Fibroblast of skin of back (primary cell): ENCODE results near the gene SCLY.
"Not testable (repeated sequence)": the region's sequence is repeated elsewhere in the genome, so short reads cannot be mapped to it uniquely, and the experiment has no call there.

Experiments
- DNase-seq: peaks from one replicate; pipeline ENCODE4 v3.0.0-alpha.2; 2013

The SCLY gene

DNA sequence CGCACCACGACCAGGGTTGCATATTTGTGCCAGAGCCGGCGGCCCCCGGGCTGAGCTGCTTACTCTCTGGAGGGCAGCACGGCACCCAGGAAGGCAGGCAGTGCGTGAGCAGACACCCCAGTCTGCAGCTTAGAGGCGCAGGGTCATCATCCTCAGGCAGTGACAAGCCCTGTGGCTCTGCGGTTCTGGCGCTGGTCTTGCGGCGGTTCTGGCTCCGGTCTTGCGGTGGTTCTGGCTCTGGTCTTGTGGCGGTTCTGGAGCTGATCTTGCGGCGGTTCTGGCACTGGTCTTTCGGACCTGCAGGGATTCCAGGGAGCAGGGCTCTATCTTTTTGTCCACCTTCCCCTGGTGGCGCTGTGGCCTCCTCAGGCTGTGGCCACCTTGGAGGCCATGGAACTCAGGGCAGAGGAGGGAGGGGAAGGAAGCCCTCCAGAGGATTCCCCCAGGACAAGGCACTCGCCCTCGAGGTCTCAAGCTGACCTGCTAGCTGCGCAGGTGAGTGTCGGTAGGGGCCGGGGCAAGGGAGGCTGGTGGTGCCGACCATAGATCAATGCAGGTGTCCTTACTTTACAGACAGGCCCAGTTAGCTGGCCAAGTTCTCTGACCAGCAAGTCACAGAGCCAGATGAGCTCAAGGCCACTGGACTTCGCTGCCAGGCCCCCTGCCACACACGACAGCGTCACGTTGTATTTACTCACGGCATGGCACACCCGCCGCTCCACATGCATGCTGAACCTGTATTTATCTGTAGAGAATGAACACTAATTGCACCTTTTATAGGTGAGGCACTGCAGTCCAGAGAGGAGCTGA is 54.3 kb downstream of the SCLY start:
- no peak for DNase-seq

DNA sequence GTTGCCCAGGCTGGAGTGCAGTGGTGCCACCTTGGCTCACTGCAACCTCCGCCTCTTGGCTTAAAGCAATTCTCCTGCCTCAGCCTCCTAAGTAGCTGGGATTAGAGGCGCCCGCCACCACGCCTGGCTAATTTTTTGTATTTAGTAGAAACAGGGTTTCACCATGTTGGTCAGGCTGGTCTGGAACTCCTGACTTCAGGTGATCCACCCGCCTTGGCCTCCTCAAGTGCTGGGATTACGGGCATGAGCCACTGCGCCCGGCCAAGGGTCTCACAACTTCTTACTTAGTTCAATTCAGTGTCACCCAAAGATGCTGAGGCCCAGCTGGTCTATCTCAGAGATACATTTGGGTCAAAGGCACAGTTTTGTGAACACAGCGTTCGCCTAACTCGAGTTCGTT is 54.9 kb downstream of the SCLY start:
- not testable (repeated sequence) for DNase-seq

DNA sequence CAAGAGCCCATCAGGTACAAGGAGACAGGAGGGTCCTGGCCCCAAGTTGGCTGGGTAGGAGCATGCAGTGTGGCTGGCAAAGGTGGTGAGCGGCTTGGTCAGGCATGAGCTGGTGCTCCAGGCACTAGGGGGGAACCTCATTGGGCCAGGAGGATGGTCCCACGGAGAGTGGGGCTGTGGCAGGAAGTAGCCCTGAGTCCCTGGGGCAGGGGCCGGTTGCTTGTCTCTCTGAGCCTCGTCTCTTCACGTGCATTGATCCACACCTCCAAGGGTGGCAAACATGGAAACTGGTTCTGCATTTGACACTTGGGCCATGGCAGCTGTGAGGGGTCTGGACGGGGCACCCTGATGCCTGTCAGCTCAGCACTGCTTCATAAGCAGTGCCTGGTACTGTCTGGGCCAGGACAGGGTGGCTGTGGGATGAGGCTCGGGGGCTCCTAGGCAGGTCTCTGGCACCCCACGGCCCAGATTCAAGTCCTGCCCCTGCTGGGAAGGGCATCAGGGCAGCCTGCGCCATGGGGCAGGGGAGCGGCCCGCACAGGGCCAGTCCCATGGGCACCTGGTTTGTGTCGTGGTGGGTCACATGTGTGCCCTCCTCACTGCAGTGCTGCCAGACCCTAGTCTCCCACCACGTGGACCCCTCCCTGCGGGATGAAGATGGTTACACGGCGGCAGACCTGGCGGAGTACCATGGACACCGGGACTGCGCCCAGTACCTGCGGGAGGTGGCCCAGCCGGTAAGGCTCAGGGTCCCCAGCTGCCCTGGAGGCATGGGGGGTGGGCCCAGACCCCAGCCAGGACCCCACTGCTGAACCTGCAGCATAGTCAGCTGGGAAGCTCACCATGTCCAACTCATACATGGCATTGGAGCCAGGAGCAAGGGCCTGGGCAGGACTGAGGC is 55.7 kb downstream of the SCLY start:
- DNase-seq = no peak

DNA sequence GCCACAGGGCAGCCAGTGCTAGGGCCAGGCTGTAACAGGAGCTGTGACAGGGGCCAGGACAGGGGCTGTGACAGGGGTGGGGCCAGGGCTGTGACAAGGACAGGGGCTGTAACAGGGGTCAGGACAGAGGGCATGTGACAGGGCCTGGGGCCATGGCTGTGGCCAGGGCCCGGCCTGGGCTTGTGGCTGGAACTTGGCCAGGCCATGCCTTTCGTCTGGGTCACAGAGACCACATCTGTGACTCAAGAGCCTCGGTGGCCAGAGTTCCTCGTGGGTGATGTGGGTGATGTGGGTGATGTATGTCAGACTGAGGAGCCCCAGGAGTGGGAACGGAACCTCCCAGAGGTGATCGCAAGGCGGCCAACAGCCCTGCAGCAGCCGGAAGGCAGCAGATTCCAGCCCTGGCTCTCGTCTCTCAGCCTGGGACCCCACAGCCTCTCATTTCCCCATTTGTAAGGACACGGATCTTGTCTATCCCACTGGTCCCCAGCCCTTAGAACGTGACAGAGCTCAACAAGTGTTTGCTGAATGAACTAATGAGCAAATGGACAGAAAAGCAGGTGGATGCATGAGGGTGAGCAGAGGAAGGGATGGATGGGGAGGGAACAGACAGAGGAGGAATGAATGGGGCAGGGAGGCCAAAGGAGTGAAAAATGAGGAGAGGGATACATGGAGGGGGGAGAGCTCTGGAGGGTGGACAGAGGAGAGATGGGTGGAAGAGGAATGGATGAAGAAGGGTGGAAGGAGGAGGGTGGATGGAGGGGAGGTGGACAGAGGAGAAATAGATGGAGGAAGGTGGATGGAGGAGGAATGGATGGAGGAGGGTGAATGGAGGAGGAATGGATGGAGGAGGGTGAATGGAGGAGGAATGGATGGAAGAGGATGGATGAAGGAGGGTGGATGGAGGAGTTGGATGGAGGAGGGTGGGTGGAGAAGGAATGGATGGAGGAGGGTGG is 56.7 kb downstream of the SCLY start:
- DNase-seq = peak; percentile 20

DNA sequence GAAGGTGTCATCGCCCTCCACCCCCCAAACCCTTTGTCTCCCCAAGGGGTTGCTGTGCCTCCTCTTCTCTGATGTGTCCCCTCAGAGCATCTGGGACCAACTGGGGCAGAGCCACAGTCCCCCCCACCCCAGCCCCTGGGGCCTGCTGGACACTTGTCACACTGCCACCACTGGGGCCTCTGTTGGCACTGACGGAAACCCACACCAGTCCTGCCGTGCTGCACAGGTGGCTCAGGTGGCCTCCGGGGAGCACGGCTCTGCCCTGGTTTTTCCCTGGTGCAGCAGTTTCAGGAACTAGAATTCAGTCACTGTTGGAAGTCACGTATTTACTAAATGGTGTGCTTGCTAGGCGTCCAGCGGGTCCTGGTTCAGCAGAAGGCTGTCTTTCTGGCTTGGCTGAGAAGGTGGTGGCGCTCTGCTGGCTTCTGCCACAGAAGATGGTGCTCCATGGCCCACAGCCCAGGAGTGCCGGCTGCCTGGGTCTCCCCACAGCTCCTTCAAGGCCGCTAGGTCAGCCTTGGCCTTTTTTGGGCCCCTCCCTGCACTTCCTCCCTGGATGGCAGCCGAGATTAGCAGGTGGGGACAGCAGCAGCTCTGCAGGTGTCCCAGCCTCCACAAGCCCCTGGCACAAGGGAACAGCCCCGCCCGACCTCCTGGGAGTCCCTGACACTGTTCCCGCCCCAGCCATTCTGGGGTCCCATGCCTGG is 59.1 kb downstream of the SCLY start:
- DNase-seq = no peak

DNA sequence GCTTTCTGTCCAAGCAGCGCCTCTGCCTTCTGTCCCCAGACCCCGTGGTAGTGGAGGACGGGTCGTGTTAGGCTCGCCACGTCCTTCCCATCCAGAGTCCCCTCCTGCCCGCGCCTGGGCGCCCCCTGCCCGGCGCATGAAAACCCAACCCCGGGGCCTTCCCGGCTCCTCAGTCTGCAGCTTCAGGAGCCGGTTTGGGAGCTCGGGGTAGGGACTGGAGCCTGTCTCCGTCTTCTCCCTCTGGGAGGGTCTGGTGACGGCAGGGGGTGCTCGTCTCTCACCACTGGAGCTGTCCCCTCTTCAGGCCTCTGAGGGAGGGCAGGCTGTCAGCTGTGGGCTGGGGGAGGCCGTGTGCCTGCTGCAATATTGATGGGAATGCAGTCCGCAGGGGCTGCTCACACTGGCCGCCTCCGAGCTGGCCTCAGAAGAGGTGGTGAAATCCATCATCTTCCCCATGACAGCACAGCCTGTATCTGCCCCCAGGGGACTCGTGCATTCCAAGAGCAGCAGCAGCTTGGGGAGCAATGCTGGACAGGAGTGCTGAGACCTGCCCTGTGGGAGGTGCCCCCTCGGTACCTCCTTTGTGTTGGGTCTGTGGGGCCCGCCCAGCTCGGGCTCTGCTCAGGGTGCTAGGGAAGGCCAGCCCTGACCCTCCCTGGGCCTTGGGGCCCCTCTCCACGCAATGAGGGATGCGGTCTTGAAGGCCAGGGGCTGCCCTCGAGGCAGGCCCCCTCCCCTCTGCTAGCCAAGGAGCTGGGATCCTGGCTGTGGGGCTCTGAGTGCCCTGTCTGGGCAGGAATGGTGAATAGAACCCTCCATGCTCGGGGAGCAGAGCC is 59.9 kb downstream of the SCLY start:
- peak; percentile 31 for DNase-seq

DNA sequence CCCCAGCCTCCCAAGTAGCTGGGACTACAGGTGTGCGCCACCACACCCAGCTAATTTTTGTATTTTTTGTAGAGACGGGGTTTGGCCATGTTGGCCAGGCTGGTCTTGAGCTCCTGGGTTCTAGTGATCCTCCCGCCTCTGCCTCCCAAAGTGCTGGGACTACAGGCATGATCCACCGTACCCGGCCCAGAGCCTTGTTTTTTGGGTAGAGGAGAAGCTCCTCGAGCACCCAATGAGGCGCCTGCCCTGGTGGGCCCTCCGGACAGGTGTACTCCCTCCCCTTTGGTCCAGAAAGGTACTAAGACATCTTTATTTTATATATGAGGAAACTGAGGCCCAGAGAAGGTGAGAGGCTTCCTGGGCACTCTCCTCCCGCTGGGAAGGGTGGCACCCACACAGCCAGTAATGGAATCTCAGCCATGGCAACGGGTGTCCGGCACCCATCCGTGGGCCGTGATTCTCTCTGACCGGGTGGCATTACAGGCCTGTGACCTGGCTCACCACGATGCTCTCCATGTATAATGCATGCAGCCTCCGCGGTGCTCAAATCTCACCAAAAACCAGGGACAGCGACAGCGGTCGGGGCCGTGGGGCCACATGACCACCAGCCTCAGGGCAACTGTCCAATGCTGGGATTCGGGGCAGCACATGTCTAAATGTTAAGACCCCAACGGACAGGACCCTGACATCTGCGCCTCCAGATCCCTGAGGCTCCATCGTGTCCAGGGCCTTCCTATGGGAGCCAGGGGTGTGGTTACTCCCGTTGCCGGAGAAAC is 60.9 kb downstream of the SCLY start:
- DNase-seq = no peak

DNA sequence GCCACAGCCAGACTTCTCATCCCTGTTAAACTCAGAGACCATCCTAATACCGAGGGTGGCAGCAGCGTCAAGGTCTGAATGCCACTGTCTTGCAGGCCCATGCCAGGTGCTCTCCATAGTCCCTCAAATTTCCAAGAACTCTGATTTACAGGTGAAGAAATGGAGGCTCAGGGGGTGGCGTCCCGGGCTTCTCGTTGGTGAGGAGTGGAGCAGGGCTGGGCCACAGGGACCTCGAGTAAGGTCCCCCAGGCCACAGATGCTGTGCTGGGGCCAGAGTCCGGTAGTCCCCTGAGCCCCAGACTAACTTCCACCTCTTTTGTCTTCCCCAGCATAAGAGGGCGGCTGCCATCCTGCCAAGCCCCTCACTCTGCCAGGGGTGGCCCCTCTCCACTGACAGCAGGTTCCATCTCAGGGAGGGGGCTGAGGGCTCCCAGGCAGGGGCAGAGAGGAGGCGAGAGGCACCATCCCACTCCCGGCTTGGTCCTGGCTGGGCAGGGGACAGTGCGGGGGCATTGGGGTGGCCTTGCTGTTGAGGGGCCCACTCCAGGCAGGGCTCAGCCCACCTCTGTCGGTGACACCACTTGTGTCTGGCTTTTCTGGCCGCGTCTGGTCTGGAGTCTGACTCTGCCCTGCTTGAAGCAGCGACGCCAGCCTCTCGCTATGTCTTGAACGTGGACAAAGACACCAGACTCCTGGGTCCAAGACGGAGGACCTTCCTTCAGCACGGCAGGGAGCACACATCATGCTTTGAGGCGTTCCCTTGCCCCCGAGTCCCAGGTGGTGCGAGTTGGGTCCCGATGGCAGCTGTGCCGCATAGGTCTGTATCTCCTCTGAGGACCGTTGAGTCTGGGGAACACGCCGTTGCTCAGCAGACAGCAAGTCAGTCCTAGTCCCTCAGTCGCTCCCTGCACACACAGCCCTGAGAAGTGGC is 61.8 kb downstream of the SCLY start:
- no peak for DNase-seq

DNA sequence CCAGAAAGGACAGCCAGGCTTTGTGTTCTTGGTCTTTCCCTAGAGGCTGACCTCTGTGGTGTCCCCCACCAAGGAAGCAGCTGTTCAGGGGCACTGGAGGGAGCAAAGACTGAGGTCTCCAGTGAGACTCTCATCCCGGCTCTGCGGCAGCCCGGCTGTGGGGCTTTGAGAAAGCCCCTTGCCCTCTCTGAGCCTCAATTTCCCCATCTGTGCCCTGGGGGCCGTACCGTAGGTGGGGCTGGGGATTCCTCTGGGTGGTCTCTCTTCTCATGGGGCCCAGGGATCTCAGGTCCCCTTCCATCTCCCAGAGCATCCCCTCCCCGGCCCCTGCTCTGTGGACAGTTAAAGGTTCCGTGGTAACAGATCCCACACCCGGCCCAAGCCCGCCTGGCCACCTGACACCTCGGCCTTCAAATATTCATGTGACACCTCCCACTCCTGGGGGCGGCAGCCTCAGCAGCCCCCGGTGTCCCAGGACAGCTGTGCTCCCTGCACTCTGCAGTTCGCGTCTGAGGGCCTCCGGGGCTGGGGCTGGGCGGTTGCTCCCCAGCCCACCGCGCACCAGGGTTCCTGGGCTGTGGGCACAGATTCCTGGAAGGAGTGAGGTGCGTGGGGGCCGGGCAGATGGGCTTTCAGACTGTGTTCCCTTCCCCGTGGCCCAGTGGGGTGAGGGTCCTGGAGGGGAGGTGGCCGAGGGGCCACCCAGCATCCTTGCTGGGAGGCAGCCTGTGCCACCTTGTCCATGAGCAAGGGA is 62.6 kb downstream of the SCLY start:
- DNase-seq = no peak

DNA sequence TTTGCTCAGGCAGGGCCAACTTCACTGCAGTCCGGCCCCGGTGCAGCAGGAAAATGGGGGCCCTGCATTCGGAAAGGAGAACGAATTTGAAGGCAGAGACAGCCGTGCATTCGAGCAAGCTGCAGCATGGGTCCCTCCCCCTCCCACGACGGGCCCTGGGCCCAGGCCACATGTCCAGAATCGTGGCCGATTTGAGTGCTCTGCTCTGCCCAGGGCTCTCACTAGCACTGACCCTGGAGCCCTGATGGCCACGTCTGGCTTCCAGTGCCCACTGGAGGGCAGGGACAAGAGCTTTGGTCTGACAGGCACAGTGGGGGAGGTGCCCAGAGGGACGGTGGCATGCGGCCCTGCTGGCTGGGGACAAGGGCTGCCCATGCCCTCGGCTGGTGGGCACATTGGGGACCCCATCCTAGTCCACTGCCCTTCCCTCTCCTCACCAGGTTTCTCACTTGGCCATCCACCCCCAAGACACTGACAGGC is 63.2 kb downstream of the SCLY start:
- no peak for DNase-seq

DNA sequence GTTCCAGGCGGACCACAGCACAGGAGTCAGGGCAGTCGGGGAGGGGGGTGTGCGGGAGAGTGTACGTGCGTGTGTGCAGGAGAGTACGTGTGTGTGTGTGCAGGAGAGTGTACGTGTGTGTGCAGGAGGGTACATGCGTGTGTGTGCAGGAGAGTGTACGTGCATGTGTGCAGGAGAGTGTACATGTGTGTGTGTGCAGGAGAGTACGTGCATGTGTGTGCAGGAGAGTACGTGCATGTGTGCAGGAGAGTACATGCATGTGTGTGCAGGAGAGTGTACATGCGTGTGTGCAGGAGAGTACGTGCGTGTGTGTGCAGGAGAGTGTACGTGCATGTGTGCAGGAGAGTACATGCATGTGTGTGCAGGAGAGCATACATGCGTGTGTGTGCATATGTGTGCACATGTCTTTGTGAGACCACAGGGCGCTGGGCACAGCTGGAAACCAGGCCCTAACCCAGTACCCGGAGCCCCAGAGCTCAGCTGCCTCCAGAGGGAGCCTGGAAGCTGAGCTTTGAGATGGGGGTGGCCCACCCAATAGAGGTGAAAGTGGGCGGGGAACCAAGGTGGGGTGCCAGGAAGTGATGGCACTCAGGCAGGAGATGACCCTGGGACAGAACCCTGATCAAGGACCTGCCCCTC is 63.8 kb downstream of the SCLY start:
- no peak for DNase-seq

DNA sequence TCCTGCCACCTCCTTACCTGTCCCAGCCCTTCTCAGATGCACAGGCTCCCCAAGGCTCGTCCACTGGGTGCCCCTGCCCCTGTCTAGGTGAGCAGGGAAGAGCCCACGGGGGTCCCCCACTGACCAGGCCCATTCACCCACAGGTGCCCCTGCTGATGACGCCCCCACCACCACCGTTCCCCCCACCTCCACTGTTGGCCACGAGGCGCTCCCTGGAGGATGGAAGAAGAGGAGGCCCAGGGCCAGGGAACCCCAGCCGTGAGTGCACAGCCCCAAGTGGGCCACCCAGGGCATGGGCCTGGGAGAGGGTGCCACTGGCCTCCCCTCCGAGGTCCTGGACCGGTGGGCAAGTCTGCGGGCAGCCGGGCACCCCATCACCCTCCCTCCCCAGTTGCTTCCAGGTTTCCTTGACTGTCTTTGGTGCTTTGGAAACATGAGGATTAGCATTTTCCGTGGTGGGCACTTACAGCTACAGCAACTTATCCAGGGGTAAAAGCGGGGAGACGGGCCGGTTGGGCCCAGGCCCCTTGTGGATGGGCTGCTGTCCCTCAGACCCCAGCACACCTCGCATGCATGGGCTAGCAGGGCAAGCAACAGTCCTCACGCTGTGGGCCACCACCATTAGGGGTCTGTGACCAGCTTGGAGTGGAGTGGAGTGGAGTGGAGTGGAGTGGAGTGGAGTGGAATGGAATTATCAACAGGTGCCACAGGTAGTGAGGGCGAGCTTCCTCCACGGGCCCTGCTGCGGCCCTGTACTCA is 64.5 kb downstream of the SCLY start:
- no peak for DNase-seq

DNA sequence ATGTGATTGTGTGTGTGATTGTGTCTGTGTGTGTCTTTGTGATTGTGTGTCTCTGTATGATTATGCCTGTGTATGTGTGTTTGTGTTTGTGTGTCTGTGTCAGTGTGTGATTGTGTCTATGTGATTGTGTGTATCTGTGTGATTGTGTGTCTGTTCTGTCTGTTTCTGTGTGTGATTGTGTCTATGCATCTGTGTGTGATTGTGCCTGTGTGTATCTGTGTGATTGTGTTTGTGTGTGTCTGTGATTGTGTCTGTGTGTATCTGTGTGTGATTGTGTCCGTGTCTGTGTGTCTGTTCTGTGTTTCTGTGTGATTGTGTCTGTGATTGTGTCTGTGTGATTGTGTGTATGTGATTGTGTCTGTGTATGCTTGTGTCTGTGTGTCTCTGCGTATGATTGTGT is 65.5 kb downstream of the SCLY start:
- no peak for DNase-seq

DNA sequence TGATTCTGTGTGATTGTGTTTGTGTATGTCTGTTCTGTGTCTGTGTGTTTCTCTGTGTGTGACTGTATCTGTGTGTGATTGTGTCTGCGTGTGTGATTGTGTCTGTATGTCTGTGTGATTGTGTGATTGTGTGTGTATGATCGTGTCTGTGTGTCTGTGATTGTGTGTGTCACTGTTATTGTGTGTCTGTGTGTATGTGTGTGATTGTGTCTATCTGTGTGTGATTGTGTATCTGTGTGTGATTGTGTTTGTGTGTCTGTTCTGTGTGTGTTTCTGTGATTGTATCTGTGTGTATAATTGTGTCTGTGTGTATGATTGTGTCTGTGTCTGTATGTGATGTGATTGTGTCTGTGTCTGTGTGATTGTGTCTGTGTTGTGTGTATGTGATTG is 66.0 kb downstream of the SCLY start:
- DNase-seq = no peak

DNA sequence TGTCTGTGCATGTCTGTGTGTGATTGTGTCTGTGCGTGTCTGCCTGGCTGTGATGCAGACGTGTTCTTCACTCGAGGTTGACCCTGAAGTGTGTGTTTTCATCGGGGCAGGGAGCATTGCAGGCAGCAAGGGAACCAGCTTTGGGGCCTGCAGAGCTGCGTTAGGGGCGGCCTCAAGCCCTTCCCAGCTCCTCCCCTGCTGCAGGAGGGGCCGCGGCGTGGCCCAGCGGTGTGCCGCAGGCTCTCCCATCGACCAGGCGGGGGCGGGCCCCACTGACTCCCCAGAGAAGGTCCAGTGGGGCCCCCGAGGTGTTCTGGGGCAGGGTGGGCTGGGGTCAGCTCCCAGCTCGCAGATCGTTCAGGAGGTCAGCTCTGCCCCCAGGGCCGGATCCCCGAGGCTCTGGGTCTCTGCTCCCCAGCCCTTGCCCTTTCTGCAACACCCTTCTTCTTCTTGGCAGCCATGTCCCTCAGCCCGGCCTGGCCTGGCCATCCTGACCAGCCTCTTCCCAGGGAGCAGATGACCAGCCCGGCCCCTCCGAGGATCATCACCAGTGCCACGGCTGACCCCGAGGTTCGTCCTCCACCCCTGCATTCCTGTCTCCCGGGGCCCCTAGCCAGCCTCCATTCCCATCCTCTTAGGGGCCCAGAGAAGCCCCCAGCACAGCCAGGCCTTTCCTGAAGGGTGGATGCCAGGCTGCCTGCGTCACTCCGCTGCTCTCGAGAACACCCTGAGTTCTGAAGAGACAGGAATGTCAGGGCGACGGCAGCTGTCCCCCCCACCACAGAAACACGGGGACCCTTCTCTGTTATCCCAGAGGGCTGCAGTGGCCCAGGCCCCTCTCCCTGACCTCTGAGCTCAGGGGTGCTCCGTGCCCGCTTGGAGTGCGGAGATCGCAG is 66.6 kb downstream of the SCLY start:
- peak; percentile 55 for DNase-seq

DNA sequence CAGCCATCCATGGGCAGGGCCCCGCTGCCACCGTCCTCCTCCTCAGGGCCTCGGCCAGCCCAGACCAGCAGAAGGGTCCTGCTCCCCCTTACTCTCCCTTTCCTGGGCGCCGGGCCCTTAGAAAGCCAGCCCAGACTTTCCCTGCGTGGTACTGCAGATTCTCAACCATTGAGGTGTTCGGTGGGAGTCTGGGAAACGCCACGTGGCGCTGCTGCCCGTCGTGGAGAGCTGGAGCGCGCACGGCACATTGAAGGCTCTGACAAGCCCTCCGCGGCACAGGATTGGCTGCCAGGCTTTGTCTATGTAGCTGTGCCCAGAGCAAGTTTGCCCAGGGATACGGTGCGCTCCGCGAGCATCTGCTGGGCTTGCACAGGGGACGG is 67.2 kb downstream of the SCLY start:
- DNase-seq = no peak
